ENCODE data around the gene SLC15A3. TPM values are rescaled to one million over a fixed set of nuclear protein-coding genes. Genes with fewer than 3 reads are reported as not detected.

The SLC15A3 gene
- total and polyA plus RNA-seq, 2 donors from 2014 or later: 26.6 to 27.0 TPM

DNA sequence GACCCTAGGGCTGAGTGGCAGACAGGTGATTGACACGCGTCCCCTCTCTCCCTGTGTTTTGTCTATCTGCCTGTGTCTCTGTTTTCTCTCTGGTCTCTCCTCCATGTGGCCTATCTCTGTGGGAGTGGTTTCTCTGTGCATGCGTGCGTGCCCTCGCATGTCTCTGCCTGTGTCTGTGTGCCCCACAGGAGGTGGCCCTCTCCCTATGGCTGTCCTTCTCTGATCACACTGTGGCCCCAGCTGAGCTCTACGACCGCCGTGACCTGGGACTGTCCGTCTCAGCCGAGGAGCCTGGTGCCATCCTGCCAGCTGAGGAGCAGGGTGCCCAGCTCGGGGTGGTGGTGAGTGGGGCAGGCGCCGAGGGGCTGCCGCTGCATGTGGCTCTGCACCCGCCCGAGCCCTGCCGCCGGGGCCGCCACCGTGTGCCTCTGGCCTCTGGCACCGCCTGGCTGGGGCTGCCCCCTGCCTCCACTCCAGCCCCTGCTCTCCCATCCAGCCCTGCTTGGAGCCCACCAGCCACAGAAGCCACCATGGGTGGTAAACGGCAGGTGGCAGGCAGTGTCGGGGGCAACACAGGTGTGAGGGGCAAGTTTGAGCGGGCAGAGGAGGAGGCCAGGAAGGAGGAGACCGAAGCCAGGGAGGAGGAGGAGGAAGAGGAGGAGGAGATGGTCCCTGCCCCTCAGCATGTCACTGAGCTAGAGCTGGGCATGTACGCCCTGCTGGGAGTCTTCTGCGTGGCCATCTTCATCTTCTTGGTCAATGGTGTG lies 16.1 kb downstream of the SLC15A3 start:
- TF ChIP-seq, protein P1, sequence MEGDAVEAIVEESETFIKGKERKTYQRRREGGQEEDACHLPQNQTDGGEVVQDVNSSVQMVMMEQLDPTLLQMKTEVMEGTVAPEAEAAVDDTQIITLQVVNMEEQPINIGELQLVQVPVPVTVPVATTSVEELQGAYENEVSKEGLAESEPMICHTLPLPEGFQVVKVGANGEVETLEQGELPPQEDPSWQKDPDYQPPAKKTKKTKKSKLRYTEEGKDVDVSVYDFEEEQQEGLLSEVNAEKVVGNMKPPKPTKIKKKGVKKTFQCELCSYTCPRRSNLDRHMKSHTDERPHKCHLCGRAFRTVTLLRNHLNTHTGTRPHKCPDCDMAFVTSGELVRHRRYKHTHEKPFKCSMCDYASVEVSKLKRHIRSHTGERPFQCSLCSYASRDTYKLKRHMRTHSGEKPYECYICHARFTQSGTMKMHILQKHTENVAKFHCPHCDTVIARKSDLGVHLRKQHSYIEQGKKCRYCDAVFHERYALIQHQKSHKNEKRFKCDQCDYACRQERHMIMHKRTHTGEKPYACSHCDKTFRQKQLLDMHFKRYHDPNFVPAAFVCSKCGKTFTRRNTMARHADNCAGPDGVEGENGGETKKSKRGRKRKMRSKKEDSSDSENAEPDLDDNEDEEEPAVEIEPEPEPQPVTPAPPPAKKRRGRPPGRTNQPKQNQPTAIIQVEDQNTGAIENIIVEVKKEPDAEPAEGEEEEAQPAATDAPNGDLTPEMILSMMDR (IDR thresholded peaks at IDR 0.05; ENCODE audit: borderline replicate concordance, extremely low read depth, insufficient read depth): no peak
- DNase-seq (no peak), FAIRE-seq (no peak)
- Histone ChIP-seq H3K4me3 (ENCODE audit: low read length in 3 of 3) (no peak overlapping the region), H3K4me1 (ENCODE audit: control insufficient read depth in 2 of 3, insufficient read depth in 2 of 3, low read depth in 1 of 3, low read length in 3 of 3) (no peaks in the 10 kb centered on the region), H3K27me3 (ENCODE audit: control insufficient read depth, insufficient read depth, low read length) (no peaks in the 10 kb centered on the region), H3K36me3 (ENCODE audit: control insufficient read depth in 2 of 3, insufficient read depth in 3 of 3, low read length in 3 of 3) (no peaks in the 10 kb centered on the region), H3K27ac (ENCODE audit: low read depth in 2 of 2, low read length in 2 of 2) (no peak overlapping the region), H3K9me3 (ENCODE audit: control insufficient read depth in 2 of 3, insufficient read depth in 1 of 3, low read length in 3 of 3) (no peaks in the 10 kb centered on the region), H3K9ac (ENCODE audit: low read length in 3 of 3) (no peak overlapping the region)
- intact Hi-C loops (cut with DNase I): no loop called here

DNA sequence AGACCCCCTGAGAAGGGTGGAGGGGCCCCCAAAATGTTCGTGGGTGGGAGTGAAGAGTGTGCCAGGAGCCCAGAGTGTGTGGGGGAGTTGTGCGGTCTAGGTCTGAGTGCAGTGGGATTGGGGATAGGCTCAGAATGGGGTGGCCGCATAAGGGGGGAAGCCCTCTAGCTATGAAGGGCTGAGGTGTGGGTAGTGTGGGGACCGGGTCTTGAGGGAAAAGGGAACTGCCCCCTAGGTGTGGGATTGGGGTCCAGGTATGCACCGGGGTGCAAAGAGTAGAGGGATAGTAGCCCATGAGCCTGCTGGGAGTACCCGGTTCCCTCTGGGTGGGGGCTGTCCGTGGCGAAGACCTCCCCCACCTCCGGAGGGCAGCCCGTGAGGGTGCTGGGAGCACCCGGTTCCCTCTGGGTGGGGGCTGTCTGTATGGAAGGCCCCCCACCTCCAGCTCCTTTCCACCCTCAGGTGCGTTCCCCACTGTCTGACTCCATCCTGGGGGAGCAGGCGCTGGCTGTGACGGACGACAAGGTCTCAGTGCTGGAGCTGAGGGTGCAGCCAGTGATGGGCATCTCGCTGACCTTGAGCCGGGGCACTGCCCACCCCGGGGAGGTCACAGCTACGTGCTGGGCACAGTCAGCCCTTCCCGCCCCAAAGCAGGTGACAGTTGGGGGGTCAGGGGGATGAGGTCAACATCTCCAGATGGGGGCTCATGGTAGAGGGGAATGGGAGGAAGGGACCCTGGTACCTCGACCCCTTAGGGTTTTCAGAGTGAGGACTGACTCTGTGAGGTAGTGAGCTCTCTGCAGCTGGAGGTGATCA lies 17.0 kb downstream of the SLC15A3 start:
- intact Hi-C loops (cut with DNase I): no loop called here
- TF ChIP-seq, protein P1 (IDR thresholded peaks at IDR 0.05; ENCODE audit: borderline replicate concordance, extremely low read depth, insufficient read depth): no peak
- no peaks in the 10 kb centered on the region for H3K27me3 ChIP-seq (ENCODE audit: control insufficient read depth, insufficient read depth, low read length)
- H3K27ac ChIP-seq (ENCODE audit: low read depth in 2 of 2, low read length in 2 of 2): no peak overlapping the region
- H3K4me3 ChIP-seq (ENCODE audit: low read length in 3 of 3): no peak overlapping the region
- H3K36me3 ChIP-seq (ENCODE audit: control insufficient read depth in 2 of 3, insufficient read depth in 3 of 3, low read length in 3 of 3): no peaks in the 10 kb centered on the region
- no peak for FAIRE-seq
- H3K4me1 ChIP-seq (ENCODE audit: control insufficient read depth in 2 of 3, insufficient read depth in 2 of 3, low read depth in 1 of 3, low read length in 3 of 3): no peaks in the 10 kb centered on the region
- H3K9me3 ChIP-seq (ENCODE audit: control insufficient read depth in 2 of 3, insufficient read depth in 1 of 3, low read length in 3 of 3): no peaks in the 10 kb centered on the region
- no peak overlapping the region for H3K9ac ChIP-seq (ENCODE audit: low read length in 3 of 3)
- DNase-seq: no peak

DNA sequence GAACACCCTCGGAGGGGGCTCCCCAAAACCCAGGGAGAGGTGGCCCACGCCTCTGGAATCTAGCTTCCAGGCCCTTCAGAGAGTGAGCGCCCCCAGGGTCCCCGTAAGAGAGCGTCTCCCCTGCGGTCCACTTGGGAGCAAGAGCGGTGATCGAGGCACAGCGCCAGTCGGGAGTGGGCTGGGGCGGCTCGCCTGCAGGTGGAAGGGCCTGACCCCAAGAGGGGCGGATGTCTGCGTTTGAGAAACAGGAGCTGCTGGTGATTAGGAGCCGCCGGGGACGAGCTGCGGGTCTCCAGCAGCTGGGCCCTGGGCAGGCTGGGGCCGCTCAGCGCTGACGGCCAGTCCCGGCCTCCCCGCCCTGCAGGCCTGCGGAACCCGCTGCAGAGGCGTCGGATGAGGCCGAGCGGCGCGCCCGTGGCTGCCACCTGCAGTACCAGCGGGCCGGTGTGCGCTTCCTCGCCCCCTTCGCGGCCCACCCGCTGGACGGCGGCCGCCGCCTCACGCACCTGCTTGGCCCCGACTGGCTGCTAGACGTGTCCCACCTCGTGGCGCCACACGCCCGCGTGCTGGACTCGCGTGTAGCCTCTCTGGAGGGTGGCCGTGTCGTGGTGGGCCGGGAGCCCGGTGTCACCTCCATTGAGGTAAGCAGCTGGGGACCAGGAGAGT lies 17.7 kb downstream of the SLC15A3 start:
- no peak for FAIRE-seq

More for the DNA sequence above, 17.7 kb downstream of the SLC15A3 start:
- Histone ChIP-seq H3K9ac (ENCODE audit: low read length in 3 of 3) (no peak overlapping the region), H3K27me3 (ENCODE audit: control insufficient read depth, insufficient read depth, low read length) (no peaks in the 10 kb centered on the region), H3K4me1 (ENCODE audit: control insufficient read depth in 2 of 3, insufficient read depth in 2 of 3, low read depth in 1 of 3, low read length in 3 of 3) (no peaks in the 10 kb centered on the region), H3K27ac (ENCODE audit: low read depth in 2 of 2, low read length in 2 of 2) (no peak overlapping the region), H3K9me3 (ENCODE audit: control insufficient read depth in 2 of 3, insufficient read depth in 1 of 3, low read length in 3 of 3) (no peaks in the 10 kb centered on the region), H3K4me3 (ENCODE audit: low read length in 3 of 3) (no peak overlapping the region), H3K36me3 (ENCODE audit: control insufficient read depth in 2 of 3, insufficient read depth in 3 of 3, low read length in 3 of 3) (no peaks in the 10 kb centered on the region)
- intact Hi-C loops (cut with DNase I): no loop called here
- TF ChIP-seq, protein P1 (IDR thresholded peaks at IDR 0.05; ENCODE audit: borderline replicate concordance, extremely low read depth, insufficient read depth): no peak
- no peak for DNase-seq

Data from kidney (tissue), 14 donors.